Vagina (tissue), 2 donors: Measurements from ENCODE around the gene GALM.

ENCODE experiments used
- POLR2A ChIP-seq, 2 donors: fragments of 450-650 bp; IDR thresholded peaks; one replicate each; pipeline ENCODE4 v1.6.1; 2017; ENCODE audit warnings: antibody characterized with exemption in 2 of 2, mild to moderate bottlenecking in 2 of 2, moderate library complexity in 2 of 2
- POLR2AphosphoS5 ChIP-seq, 2 donors: sonication (generic); formaldehyde crosslinking; IDR thresholded peaks; one replicate each; pipeline ENCODE4 v1.9.0; 2017; ENCODE audit warnings: antibody characterized with exemption in 2 of 2, mild to moderate bottlenecking in 2 of 2, low read depth in 1 of 2; ENCODE audit not compliant: insufficient read depth in 1 of 2
- TF ChIP-seq, protein P1 (sequence below), 3 experiments: fragments of 450-650 bp in 2 of 3; fragments of 200-600 bp in 1 of 3; sonication (generic) in 1 of 3; IDR thresholded peaks; one replicate each; pipeline ENCODE4 v1.5.1; 2017 to 2019; ENCODE audit warnings: antibody characterized with exemption in 3 of 3, mild to moderate bottlenecking in 2 of 3, moderate library complexity in 2 of 3

DNA sequence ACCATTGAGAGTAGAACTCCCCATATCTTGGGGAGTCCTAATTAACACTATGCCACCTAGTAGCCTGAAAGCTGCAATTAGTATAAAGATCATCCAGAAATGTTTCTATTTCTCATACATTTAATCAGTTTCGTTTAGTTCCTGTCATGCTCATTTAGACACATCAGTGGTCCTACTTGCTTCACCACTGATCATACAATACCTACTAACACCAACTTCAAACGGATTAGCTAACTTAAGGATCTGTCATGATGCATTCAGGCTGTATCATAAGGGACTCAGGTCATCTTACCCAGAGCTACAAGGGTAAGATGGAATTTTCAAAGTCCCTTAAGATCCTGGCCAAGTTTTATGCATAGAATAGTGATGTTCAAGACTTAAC, 78.5 kb downstream of the GALM start:
- TF ChIP-seq POLR2A (IDR thresholded peaks at IDR 0.05) (no peak), POLR2AphosphoS5 (IDR thresholded peaks at IDR 0.05; ENCODE audit: insufficient read depth in 1 of 2, low read depth in 1 of 2) (no peak)
- TF ChIP-seq, protein P1, sequence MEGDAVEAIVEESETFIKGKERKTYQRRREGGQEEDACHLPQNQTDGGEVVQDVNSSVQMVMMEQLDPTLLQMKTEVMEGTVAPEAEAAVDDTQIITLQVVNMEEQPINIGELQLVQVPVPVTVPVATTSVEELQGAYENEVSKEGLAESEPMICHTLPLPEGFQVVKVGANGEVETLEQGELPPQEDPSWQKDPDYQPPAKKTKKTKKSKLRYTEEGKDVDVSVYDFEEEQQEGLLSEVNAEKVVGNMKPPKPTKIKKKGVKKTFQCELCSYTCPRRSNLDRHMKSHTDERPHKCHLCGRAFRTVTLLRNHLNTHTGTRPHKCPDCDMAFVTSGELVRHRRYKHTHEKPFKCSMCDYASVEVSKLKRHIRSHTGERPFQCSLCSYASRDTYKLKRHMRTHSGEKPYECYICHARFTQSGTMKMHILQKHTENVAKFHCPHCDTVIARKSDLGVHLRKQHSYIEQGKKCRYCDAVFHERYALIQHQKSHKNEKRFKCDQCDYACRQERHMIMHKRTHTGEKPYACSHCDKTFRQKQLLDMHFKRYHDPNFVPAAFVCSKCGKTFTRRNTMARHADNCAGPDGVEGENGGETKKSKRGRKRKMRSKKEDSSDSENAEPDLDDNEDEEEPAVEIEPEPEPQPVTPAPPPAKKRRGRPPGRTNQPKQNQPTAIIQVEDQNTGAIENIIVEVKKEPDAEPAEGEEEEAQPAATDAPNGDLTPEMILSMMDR (IDR thresholded peaks at IDR 0.05), result no peak
